GM19035 (cell line): Measurements from ENCODE around the gene CACNA1A.

Experiments used
- ATAC-seq: cut with Tn5 transposase; IDR thresholded peaks from one replicate; pipeline ENCODE4 v1.9.1; 2021; ENCODE audit not compliant: unreplicated experiment

The CACNA1A gene

DNA sequence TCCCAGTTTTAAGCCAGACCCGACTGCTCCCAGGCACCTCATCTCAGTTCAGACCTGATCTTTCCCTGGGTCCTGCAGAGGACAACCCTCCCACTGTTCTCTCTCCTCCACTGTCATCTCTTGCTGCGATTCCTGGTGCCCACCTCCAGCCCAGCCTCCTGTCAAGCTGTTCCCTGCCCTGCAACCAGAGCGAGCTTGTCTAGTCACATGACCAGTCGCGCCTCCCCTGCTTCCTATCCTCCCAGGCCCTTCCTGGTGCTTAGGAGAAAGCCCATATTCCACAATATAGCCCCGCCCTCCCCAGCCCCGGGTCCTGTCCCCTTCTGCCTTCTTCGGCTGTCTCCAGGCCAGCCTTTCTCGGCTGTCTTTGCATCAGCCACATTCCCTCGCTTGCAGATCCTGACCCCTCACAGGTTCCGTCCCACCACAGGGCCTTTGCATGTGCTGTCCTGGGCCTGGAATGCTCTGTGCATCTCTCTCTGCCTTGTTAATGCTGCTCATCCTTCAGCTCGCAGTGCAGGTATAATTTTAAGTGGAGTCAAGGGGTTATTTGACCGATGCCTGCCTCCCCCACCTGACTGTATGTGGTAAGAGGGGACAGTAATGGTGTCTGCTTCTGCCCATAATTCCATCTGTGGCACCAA lies 267.3 kb downstream of the CACNA1A start:
- no peak for ATAC-seq

GRCh38 chr19:13234518-13234917 lies 271.8 kb downstream of the CACNA1A start:
- no peak for ATAC-seq

DNA sequence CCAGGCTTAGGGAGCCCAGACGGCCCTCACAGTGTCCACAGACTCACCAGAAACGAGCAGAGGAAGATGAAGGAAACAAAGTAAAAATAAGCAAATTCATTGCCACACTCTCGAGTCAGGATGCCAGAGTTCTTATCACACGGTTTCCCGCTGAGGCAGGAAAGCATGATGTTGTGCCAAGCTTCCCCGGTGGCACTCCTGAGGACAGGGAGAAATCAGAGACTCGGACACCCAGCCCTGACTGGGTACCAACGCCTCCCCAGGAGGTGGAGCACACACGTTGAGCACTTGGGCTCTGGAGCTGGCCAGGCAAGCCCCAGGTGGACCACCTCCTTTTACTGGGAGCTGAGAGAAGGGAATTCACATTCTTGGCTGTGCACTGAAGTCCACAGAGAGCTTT lies 274.6 kb downstream of the CACNA1A start:
- ATAC-seq: no peak

GRCh38 chr19:13229246-13229645 lies 277.0 kb downstream of the CACNA1A start:
- no peak for ATAC-seq

DNA sequence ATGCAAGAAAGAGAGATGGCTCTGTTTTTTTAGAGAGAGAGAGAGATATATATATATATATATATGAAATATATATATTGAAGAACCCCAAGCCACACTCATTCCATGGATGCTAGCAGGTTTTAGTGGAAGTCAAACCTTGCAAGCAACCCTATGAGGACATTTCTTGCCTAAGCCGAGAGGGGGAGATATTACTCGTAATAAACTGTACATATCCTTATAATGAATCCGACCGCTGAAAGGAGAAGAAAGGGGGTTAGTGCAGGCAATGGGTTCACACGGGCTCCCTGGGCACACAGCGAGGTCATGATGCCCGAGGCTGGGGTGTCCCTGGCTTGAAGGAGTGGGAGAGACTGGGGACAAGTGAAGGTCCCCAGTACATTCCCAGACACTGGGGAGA lies 277.7 kb downstream of the CACNA1A start:
- no peak for ATAC-seq

DNA sequence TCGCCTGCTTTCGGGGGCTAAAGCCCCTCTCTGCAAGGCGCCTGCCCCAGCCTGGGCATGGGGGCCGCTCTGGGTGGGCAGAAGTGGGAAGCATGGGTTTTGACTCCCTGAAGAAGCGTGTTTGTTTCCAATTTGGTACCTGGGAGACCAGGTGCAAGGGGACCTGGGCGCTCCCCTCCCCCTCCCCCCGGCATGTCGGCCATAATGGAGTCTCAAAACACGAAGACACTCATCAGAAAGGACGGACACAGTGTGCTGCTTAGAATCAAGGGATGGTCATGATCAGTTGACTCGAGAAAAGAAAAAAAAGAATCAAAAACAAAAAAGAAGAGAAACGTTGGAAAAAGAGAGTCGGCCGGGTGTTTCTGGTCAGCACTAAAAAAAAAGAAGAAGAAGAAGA lies 279.3 kb downstream of the CACNA1A start:
- no peak for ATAC-seq

GRCh38 chr19:13225973-13226865 lies 280.1 kb downstream of the CACNA1A start:
- ATAC-seq: no peak

DNA sequence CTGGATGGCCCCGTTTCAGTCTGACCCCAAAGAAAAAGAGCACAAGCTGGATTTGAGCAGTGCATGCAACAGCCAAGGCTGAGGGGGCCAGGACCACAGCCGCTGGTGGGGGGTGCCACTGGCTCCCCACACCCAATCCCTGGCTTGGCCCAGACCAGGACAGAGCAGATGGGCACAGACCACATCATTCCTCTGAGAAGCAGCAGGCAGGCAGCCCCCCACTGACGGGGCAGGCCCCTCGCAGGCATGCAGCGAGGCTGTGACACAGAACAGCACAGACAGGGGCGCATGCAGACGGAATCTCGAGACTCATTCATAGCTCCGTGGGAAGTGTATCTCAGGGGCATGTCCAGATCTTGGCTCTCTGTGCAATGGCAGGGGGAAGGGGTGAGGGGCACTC lies 281.2 kb downstream of the CACNA1A start:
- no peak for ATAC-seq

GRCh38 chr19:13220847-13221246 lies 285.4 kb downstream of the CACNA1A start:
- no peak for ATAC-seq

DNA sequence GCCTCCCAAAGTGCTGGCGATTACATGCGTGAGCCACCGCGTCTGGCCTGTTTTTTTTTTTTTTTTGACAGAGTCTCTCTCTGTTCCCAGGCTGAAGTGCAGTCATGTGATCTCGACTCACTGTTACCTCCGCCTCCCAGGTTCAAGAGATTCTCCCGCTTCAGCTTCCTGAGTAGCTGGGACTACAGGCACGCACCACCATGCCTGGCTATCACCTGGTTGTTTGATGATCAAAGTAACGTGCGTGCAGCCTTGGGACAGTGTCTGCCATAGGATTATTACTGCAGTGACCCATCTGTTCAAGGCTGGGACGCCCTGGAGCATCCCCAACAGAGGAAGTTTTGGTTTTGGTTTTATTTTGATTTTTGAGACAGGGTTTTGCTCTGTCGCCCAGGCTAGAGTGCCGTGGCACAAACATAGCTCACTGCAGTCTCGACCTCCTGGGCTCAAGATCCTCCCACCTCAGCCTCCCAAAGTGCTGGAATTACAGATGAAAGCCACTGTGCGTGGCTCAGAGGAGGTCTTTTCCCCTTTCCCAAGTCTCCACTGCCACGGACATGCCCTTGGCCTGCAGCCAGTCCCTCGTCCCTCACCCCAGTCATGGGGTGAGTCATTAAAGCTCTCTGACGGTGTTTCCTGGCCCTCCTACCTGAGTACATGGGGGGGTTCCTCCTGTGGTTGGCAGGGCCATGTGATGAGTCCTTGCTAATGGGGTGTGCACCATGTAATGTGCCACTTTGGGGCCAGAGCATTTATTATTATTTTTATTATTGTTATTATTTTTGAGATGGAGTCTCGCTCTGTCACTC lies 290.5 kb downstream of the CACNA1A start:
- no peak for ATAC-seq

GRCh38 chr19:13214036-13214730 lies 292.1 kb downstream of the CACNA1A start:
- ATAC-seq: no peak

DNA sequence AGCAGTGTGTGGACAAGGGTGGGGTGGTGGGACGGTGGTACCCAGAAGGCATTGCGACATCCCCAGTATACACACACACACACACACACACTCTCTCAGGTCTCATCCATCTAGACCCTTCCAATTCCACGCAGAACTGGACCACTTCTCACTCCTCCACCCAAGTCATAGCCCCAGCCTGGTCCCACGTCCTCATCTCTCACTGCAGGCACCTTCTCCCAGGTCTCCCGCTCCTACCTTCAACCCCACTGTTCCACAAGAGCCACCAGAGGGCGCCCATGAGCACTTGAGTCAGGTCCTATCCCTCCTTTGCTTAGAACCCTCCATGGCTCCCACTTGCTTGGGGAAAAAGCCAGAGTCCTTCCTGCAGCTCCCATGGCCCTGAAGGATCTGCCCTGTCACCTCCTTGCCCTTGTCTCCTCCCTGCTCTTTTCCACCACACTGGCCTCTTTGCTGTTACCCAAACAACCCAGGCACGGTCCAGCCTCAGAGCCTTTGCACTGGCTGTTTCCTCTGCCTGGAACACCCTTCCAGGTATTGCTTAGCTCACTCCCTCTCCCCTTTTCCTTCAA lies 293.4 kb downstream of the CACNA1A start:
- ATAC-seq: no peak

GRCh38 chr19:13211426-13212308 lies 294.6 kb downstream of the CACNA1A start:
- ATAC-seq: no peak

- no peak for ATAC-seq
Measured at GRCh38 chr19:13210941-13211340, 295.3 kb downstream of the CACNA1A start.

DNA sequence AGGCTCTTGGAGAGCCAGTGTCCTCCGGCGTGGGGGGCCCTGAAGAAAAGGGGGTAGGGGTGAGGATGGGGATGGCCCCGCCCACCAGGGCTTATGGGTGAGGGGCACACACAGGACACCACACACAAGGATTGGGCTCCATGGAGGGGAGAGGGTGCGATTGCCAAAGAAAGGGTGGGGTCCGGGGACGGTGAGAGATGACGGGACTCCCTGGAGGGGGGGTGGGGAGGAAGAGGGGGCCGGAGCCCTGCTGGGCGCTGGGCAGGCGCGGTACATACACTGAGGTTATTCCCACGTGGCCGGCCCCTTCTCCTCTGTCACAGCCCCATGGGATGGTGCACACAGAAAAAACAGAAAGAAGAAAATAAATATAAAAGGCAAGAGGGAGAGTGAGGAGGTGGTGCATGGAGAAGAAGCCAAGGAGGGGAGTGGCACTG lies 295.9 kb downstream of the CACNA1A start:
- no peak for ATAC-seq

DNA sequence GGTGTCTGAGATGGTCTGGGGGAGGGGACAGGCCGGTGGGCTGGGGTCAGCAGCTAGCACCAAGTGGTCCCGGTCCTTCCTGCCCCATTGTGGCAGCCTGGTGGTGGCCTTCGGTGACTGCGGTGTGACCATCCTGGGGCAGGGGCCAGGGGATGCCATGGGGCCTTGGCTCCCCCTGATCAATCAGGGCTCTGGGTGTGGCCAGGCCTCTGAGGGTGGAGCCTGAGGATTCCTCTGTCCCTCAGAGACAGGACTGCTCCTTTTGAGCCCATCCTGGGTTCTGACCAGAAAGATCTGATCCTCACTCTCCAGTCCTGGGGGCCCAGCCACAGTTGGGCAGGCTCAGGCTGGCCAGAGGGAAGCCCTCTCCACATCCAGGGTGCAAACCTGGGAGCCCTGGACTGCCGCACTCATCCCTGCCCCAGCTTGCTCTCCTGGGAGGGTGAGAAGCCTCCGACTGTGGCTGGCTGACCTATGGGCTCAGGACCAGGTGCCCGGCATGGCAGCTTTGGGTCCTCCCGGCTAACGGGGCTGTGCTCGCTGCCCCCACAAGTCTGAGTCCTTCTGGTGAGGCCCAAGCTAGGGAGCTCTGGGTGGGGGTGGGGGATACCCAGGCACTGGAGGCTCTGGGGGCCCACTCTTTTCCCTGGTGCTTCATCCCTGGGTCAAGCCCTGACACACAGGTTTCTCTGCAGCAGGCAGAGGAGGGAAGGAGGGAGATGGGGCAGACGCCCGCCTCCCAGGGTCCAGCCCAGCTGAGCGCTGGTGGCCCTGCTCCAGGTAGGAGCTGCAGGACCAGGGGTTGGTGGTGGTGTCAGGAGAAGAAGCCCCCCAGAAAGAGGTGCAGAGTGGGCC lies 296.6 kb downstream of the CACNA1A start:
- ATAC-seq: no peak

GRCh38 chr19:13208672-13209483 lies 297.4 kb downstream of the CACNA1A start:
- no peak for ATAC-seq
